ENCODE results near the gene PDE6H. TPM values are rescaled to one million over a fixed set of nuclear protein-coding genes. Genes with fewer than 3 reads are reported as not detected.

Gene PDE6H
- total RNA-seq, 1 experiment from 2014 or later: not detected

DNA sequence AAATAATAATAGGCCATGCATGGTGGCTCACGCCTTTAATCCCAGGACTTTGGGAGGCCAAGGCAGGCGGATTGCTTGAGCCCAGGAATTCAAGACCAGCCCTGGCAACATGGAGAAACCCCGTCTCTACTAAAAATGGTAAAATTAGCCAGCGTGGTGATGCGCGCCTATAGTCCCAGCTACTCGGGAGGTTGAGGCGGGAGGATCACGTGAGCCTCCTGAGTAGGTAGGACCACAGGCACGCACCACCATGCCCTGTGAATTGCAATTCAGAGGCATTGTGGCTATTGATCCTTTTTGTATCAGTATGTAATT, 13.8 kb upstream of the PDE6H start:
- Histone ChIP-seq H3K4me1 (ENCODE audit: control insufficient read depth, insufficient read depth, low read length) (no peaks in the 10 kb centered on the region), H3K9me3 (ENCODE audit: control insufficient read depth, insufficient read depth, low read depth, low read length) (no peaks in the 10 kb centered on the region), H3K4me3 (ENCODE audit: low read depth in 2 of 2, low read length in 2 of 2) (no peak overlapping the region), H3K27ac (ENCODE audit: low read length) (no peak overlapping the region), H3K27me3 (ENCODE audit: control insufficient read depth, insufficient read depth, low read length) (no peaks in the 10 kb centered on the region), H3K36me3 (ENCODE audit: control insufficient read depth, insufficient read depth, low read length) (no peaks in the 10 kb centered on the region)
- no TSS peak for BruUV-seq (replicated peaks)
- no peak for DNase-seq (ENCODE audit: low read depth, low spot score)
- no peak for ATAC-seq
- intact Hi-C loops (cut with micrococcal nuclease; ENCODE audit: unreplicated experiment): no loop called here
- CTCF ChIA-PET: no interaction called here
- in situ Hi-C loops (cut with HindIII; ENCODE audit: low pct_unique_long_range_greater_than_20kb, low sequenced_read_pairs): no loop called here
- TF ChIP-seq CTCF (IDR thresholded peaks at IDR 0.05) (no peak), SIN3A (IDR thresholded peaks at IDR 0.05; ENCODE audit: borderline replicate concordance, insufficient read depth, low read depth, low read length) (no peak), TCF7L2 (IDR thresholded peaks at IDR 0.05; ENCODE audit: low read depth, low read length) (no peak), POLR2AphosphoS5 (IDR thresholded peaks at IDR 0.05; ENCODE audit: low read depth, low read length) (no peak)
- TF ChIP-seq, protein P1, sequence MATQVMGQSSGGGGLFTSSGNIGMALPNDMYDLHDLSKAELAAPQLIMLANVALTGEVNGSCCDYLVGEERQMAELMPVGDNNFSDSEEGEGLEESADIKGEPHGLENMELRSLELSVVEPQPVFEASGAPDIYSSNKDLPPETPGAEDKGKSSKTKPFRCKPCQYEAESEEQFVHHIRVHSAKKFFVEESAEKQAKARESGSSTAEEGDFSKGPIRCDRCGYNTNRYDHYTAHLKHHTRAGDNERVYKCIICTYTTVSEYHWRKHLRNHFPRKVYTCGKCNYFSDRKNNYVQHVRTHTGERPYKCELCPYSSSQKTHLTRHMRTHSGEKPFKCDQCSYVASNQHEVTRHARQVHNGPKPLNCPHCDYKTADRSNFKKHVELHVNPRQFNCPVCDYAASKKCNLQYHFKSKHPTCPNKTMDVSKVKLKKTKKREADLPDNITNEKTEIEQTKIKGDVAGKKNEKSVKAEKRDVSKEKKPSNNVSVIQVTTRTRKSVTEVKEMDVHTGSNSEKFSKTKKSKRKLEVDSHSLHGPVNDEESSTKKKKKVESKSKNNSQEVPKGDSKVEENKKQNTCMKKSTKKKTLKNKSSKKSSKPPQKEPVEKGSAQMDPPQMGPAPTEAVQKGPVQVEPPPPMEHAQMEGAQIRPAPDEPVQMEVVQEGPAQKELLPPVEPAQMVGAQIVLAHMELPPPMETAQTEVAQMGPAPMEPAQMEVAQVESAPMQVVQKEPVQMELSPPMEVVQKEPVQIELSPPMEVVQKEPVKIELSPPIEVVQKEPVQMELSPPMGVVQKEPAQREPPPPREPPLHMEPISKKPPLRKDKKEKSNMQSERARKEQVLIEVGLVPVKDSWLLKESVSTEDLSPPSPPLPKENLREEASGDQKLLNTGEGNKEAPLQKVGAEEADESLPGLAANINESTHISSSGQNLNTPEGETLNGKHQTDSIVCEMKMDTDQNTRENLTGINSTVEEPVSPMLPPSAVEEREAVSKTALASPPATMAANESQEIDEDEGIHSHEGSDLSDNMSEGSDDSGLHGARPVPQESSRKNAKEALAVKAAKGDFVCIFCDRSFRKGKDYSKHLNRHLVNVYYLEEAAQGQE (IDR thresholded peaks at IDR 0.05; ENCODE audit: insufficient read depth in 1 of 2, low read depth in 2 of 2, low read length in 1 of 2): no peak
- POLR2A ChIA-PET: no interaction called here

DNA sequence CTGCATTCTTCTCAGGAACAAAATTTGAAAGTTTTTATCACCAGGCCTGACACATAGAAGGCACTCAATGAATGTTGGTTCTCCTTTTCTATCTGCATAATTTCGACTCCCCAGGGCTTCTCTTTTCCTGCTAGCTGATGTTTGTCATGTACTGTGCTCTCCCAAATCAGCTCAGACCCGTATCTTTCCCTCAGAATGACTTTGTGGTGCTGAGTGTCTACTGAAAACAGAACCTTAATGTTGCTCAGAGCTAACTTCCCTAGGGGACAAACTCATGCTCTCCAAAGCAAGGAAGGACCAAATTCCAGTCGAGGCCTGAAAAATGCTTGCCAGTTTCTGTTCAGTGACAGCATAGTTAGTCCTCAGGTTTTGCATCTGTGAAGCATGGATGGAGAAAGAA, 13.4 kb upstream of the PDE6H start:
- intact Hi-C loops (cut with micrococcal nuclease; ENCODE audit: unreplicated experiment) (no loop called here), in situ Hi-C loops (cut with HindIII; ENCODE audit: low pct_unique_long_range_greater_than_20kb, low sequenced_read_pairs) (no loop called here)
- BruUV-seq (replicated peaks): no TSS peak
- no peaks in the 10 kb centered on the region for H3K9me3 ChIP-seq (ENCODE audit: control insufficient read depth, insufficient read depth, low read depth, low read length)
- H3K4me1 ChIP-seq (ENCODE audit: control insufficient read depth, insufficient read depth, low read length): no peaks in the 10 kb centered on the region
- ChIA-PET CTCF (no interaction called here), POLR2A (no interaction called here)
- H3K36me3 ChIP-seq (ENCODE audit: control insufficient read depth, insufficient read depth, low read length): no peaks in the 10 kb centered on the region
- no peak for TF ChIP-seq POLR2AphosphoS5 (IDR thresholded peaks at IDR 0.05; ENCODE audit: low read depth, low read length)
- TF ChIP-seq SIN3A (IDR thresholded peaks at IDR 0.05; ENCODE audit: borderline replicate concordance, insufficient read depth, low read depth, low read length): no peak
- TF ChIP-seq CTCF (IDR thresholded peaks at IDR 0.05): no peak
- no peak for TF ChIP-seq TCF7L2 (IDR thresholded peaks at IDR 0.05; ENCODE audit: low read depth, low read length)
- TF ChIP-seq, protein P1 (IDR thresholded peaks at IDR 0.05; ENCODE audit: insufficient read depth in 1 of 2, low read depth in 2 of 2, low read length in 1 of 2): no peak
- ATAC-seq (no peak), DNase-seq (ENCODE audit: low read depth, low spot score) (no peak)
- no peaks in the 10 kb centered on the region for H3K27me3 ChIP-seq (ENCODE audit: control insufficient read depth, insufficient read depth, low read length)
- no peak overlapping the region for H3K27ac ChIP-seq (ENCODE audit: low read length)
- no peak overlapping the region for H3K4me3 ChIP-seq (ENCODE audit: low read depth in 2 of 2, low read length in 2 of 2)
